ENCODE measurements around the gene SCUBE3.

DNA sequence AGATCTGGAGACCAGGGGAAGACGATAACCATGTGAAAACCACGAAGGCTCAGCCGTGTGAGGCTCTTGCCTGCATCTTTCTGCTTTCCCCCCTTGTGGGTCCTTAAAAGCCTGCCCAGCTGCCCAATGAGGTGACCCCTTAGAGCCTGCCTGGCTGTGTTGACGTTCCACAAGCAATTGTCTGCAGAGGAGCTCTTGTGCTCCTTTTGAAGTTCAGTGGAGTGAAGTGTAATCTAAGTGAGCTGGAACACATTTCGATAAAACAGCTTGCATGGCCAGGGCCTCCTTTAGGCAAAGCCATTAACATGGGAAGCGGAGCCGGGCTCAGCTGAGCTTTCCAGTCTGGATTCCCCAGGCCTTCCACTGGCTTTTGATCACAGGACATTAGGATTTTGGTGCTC lies 45.3 kb upstream of the SCUBE3 start:
- TF ChIP-seq CTCF (IDR thresholded peaks at IDR 0.05) (no peak), EP300 (IDR thresholded peaks at IDR 0.05) (no peak)
